Activated CD4-positive, CD25-positive, alpha-beta regulatory T cell (primary cell): ENCODE results near the gene KRTAP10-6.
"Not testable (repeated sequence)": the region's sequence is repeated elsewhere in the genome, so short reads cannot be mapped to it uniquely, and the experiment has no call there.

Source experiments
- DNase-seq, 4 experiments: peaks; one replicate each; lab custom pipeline; 2025; lab: John Stamatoyannopoulos, UW

KRTAP10-6 gene

DNA sequence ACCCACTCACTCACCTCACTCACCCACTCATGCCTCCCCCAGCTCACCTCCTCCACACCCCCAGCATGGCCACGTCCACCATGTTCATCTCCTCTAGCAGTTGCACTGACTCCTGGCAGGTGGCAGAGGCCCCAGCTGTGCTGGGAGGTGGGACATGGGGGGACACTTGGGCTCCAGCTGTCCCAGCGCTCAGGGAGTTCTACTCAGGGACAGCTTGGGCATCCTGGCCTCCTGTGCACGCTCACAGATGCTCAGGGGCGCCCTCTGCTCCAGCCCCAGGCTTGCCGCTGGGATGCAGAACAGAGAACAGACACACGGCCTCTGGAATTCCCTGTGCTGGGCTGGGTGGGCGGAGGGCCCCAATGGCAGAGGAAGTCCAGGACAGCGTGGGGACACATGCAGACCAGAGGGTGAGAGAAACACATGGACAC, 24.8 kb upstream of the KRTAP10-6 start:
- DNase-seq: no peak

DNA sequence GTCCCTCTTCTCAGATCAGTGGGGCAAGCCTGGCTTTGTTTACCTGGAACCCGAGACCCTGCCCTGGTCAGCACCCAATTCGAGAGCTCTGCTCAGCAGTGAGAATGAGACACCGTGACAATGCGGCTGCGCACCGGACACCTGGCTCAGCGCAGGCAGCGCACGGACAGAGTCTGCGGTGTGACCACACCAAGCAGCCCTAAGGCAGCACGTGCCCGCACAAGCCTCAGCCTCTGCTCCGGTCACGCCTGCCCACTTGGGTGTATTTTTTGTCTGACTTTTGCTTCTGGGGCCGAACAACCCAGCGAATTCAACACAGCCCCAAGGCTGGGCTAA, 24.3 kb upstream of the KRTAP10-6 start:
- DNase-seq: no peak

DNA sequence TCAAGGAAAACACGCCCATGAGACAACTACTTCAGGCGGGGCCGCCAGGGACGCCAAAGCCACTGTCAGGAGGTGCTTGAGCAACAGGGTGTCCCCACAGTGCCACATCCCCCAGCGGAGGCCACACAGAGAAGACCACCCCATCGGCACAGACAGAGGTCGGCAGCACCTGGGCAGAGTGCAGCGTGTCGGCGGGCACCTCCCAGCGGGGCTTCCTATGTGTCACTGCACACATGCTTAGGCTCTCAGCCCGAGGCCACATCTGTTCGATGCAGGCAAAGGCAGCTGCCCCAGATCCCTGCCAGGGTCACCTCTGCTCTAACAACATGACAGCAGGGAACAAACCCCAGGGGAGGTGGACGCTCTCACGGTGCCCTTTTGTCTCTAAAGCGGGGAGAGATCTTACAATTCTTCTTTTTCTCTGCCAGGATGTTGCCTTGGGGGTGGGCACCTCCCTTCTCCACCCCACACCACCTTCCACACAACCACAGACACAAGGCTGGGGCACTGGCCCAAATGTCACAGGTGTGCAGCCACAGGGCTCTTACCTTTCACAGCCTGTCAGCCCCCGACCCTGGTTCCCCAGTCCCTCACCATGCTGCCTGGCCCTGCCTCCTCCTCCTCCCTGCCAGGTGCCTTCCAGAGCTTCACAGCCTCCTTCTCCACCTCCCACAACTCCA, 23.7 kb upstream of the KRTAP10-6 start:
- no peak for DNase-seq

DNA sequence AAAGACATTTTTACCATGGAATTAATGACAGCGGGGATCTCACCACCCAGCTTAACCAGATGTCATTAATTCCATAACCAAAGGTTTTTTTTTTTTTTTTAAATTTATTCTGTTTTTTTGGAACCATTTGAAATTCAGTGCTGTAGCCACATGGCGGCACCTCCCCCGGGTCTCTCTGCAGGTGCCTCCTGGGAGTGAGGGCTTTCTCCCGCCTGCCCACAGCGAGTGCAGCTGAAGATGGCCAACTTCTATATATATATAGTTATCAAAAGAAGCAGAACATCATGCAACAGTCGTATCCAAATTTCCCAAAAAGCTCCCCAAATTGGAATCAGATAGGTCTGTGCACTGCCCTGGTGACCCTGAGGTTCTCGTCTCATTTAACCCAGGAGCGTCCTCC, 23.2 kb upstream of the KRTAP10-6 start:
- DNase-seq: no peak

DNA sequence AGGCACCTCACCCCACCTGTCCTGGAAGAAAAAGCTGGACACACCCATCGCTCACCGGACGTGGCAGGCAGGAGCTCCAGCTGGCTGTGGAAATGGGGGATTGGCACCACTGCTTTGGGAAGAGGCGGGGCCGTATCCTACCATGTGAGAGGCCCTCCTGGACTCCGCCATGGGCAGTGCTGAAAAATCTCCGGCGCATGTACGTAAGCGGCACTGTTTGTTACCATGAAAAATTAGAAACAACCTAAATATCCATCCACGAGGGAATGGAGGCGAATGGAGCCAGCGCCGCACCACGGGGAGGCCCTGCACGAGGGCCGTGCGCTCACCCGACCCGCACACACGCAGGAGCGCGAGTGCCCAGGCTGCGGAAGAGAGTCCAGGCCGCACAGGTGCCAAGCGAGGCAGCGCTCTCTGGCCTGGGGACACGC, 22.7 kb upstream of the KRTAP10-6 start:
- DNase-seq: no peak

DNA sequence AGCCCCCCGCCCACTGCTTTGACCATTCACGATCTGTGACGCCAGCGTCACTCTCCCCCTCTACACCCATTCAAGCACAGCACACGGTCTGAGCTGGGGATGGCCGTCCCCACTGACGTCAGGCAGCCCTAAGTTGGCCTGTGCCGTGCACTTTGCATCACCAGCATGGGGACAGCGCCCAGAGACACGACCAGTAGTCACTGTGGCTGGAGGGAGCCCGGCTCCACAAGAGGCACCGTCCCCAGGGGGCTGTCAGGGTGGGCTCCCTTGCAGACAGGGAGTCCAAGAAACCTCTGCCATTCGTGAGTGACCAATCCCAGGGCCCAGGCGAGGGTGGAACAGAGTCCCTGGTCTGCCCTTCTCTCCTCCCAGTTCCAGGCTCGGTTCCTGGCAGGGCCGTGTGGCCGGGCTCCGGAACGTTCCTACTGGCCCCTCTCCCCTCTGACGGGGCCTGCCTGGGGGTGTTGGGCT, 21.9 kb upstream of the KRTAP10-6 start:
- no peak for DNase-seq

DNA sequence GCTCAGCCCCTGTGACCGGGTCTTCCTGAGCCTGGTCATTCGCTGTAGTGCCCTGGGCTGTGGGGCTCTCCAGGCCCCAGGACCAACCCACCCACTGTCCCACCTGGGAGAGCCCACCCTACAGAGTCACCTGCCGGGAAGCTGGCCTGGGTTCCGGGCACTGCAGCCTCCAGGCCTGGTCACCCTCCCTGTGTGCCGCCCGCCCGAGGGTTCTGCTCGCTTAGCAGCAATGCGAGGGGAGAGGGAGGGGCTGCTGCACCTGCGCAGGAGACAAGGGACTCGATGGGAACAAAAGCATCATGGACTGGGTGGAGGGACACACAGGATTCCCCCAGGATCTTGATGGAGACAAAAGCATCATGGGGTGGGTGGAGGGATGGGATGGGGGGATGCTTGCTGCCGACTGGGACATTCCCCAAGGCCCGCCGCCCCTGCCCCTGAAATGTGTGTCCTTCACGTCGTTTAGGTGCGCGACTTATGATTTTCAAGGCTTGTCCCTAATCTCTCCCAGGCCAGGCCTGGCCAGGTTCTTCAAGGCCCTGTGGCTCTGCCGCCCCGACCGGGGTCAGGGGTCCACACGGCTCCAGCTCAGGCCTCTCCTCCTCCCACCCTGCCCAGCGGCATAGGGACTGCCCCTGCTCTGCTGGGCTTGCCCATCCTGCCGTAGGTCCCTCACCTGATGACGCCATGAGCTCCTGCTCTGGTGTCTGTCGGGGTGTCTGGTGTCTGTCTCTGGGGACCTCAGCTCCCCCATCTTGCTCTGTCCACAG, 21.3 kb upstream of the KRTAP10-6 start:
- DNase-seq: no peak

DNA sequence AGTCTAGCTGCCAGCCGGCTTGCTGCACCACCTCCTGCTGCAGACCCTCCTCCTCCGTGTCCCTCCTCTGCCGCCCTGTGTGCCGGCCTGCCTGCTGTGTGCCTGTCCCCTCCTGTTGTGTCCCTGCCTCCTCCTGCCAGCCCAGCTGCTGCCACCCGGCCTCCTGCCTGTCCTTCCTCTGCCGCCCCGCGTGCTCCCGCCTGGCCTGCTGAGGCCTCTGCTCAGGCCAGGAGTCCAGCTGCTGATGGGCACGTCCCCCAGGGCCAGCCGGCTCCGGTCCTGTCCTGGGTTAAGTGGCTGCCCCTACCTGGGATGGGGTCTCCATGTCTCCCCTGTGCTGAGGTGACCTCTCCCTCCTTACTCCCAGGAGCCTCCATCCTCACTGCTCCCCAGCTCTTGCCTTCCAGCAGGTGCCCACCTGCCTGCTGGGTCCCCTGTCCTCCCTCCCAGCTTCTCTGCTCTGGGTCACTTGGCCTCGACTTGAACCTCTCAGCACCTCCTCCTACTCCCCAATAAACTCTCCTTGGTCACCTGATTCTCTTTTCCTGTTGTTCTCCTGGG, 20.4 kb upstream of the KRTAP10-6 start:
- no peak for DNase-seq

DNA sequence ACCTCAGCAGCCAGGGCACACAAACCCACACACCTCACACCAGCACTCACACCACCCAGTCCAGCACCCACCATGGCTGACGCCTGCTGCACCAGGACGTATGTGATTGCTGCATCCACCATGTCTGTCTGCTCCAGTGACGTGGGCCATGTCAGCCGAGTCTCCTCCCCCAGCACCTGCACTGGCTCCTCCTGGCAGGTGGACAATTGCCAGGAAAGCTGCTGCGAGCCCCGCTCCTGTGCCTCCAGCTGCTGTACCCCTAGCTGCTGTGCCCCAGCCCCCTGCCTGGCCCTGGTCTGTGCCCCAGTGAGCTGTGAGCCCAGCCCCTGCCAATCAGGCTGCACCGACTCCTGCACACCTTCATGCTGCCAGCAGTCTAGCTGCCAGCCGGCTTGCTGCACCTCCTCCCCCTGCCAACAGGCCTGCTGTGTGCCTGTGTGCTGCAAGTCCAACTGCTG, 19.8 kb upstream of the KRTAP10-6 start, which contains the start of gene KRTAP10-8:
Gene KRTAP10-8, plus strand, starts transcription at position 51 of the 458 bp plus-strand sequence. Its CDS starts 22 bp downstream, at position 73.
- DNase-seq: no peak

DNA sequence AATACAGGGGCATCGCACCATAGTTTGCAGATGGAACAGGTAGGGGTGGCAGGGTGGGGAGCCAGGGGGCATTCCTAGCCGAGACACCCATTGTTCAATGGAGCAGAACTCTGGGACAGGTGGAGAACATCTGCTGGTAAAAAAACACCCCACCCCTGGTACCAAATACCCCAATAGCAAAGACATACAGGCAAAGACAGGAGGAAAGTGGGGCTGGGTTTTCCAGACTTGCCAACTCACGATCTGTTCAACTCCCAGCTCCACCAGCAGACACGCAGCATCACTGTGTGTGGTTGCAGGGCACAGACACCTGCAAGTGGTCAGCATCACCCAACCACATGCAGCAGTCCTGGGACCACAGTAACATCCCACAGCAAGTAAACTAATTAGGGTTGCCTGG, 19.2 kb upstream of the KRTAP10-6 start:
- DNase-seq: no peak

DNA sequence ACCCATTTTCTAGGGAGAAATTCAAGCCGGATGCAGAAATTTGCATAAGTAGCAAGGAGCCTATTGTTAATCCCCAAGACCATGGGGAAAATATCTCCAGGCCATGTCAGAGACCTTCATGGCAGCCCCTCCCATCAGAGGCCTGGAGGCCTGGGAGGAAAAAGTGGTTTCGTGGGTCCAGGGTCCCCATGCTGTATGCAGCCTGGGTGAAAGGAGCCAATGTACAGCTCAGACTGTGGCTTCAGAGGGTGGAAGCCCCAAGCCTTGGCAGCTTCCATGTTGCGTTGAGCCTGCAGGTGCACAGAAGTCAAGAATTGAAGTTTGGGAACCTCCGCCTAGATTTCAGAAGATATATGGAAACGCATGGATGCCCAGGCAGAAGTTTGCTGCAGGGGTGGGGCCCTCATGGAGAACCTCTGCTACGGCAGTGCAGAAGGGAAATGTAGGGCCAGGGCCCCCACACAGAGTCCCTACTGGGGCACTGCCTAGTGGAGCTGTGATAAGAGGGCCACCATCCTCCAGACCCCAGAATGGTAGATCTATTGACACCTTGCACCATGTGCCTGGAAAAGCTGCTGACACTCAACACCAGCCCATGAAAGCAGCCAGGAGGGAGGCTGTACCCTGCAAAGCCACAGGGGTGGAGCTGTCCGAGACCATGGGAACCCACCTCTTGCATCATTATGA, 18.0 kb upstream of the KRTAP10-6 start:
- not testable (repeated sequence) for DNase-seq

DNA sequence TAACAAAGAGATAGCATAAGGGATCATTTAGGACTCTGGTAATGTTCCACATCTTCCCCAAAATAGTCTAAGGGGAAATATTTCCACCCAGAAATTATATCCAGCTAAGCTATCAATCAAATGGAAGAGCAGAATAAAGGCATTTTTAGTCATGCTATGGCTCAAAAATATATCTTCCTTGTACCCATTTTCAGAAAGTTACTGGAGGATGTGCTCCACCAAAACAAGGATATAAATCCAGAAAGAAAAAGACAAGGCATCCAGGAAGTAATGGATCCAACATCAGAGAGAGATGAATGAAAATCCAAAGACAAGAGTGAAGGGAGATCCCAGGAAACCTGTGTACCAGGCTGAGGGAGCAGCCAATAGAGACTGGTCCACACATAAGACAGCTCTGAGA, 16.9 kb upstream of the KRTAP10-6 start:
- DNase-seq: no peak

DNA sequence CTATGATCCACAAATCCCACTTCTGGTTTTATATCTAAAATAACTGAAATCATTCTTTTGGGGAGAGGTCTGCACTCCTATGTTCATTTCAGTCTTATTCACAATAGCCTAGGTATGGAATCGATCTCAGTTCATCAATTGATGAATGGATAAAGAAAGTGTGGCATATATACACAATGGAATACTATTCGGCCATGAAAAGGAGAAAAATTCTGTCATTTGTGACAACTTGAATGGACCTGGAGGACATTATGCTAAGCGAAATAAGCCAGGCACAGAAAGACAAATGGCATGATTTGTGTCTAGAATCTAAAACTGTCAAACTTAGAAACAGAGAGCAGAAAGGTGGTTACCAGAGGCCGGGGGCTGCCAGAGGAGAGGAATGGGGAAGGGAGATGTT, 14.2 kb upstream of the KRTAP10-6 start:
- no peak for DNase-seq

DNA sequence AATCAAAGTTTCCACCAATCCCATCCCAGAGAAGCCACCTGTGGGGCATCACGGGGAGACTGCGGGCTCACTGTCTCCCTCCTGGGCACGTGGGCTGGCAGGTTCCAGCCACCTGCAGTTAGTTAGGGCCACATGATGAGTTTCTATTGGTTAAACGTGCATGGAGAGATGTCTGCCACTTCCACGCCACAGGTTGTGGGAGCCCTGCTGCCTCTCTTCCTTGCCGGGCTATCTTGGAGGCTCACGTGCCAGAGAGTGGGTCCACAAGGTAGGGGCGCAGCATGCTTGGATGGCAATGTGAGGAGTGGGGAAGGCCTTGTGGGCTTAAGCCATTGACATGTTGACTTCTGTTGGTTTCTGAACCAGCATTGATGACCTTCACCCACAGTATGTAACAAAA, 11.6 kb upstream of the KRTAP10-6 start:
- no peak for DNase-seq

DNA sequence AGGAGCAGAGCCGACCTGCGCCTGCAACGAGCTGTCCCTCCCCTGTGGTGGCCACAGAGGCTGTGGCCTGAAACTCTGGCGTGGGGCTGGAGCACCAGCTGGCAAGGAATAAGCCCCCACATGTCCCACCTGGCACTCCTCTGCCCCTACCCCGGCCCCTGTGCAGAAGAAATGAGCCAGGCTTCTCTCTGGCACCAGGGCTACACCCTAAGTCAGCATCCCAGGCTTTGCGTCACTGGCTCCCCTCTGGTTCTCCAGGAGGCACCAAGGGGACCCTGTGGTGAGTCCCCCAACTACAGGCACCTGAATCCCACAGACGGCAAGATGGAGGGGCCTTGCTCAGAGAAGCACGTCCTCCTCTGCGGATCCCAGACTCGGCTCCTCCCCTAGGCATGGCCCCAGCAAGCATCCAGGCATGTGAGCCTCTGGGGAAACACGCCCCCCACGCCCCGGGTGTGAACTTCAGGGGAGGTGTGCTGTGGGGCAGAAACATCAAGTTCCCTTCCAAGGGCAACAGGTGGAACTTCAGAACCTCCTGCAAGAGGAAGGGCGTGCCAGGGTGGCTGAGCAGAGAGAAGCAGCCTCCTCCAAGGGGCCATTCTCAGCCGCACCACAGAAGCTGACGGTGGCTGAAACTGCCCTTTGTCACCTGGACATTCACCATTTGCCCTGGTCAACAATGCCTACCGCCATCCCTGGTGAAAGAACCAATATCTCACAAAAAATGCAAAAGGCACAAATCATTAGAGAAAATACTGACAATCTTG, 11.0 kb upstream of the KRTAP10-6 start:
- no peak for DNase-seq

DNA sequence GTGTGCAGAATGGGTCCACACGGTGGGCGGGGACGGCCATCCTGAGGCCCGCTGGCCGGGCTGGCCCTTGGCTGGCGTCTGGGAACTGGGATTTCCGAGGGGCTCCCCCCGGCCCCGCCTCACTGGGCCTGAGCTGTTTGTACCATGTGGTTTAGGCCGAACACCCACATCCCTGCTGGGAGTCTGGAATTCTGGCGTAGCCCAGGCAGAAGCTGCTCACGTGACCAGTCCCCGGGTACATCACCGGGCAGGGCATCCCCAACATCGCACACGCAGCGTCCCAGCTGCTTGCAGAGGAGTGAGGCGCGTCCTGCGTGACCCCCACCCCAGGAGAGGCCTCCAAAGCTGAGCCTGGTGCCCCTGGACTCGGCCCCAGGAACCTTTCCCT, 10.2 kb upstream of the KRTAP10-6 start:
- DNase-seq: no peak

DNA sequence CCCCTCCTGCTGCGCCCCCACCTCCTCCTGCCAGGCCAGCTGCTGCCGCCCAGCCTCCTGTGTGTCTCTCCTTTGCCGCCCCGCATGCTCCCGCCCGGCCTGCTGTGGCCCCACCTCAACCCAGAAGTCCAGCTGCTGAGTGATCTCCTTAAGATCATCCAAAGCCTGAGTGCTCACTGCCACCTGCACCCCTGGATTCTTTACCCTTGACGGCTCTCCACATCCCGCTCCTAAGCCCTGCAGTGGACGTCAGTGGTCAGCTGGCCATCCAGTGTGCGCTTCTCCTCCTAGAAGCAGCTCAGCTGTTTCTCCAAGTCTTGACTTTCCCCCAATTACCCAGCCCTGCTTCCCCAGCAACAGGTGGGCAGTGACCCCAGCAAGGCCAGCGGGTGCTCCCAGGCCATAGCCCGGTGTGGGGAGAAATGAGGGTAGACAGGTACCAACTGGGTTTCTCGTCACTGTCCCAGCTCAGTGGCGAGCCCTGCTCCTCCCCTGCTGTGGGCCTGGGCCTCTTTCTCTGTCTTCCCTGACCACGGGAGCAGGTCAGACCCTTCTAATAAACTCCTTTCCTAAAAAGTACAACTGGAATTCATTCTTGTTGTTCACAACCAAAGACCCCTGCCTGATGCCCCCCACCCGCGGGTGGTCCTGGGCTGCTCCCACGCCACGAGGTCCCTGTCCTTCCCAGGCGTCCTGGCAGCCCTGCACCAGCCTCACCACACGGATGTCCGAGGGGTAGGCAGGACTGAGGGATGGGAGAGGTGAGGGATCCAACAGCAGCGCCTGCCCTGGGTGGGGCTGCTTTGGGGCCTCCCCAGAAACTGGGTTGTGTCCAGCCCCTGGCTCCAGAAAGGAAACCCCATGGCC, 9.5 kb upstream of the KRTAP10-6 start:
- no peak for DNase-seq

DNA sequence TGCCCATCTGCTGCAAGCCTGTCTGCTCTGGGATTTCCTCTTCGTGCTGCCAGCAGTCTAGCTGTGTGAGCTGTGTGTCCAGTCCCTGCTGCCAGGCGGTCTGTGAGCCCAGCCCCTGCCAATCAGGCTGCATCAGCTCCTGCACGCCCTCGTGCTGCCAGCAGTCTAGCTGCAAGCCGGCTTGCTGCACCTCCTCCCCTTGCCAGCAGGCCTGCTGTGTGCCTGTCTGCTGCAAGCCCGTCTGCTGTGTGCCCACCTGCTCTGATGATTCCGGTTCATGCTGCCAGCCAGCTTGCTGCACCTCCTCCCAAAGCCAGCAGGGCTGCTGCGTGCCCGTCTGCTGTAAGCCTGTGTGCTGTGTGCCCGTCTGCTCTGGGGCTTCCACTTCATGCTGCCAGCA, 8.8 kb upstream of the KRTAP10-6 start:
- not testable (repeated sequence) for DNase-seq

DNA sequence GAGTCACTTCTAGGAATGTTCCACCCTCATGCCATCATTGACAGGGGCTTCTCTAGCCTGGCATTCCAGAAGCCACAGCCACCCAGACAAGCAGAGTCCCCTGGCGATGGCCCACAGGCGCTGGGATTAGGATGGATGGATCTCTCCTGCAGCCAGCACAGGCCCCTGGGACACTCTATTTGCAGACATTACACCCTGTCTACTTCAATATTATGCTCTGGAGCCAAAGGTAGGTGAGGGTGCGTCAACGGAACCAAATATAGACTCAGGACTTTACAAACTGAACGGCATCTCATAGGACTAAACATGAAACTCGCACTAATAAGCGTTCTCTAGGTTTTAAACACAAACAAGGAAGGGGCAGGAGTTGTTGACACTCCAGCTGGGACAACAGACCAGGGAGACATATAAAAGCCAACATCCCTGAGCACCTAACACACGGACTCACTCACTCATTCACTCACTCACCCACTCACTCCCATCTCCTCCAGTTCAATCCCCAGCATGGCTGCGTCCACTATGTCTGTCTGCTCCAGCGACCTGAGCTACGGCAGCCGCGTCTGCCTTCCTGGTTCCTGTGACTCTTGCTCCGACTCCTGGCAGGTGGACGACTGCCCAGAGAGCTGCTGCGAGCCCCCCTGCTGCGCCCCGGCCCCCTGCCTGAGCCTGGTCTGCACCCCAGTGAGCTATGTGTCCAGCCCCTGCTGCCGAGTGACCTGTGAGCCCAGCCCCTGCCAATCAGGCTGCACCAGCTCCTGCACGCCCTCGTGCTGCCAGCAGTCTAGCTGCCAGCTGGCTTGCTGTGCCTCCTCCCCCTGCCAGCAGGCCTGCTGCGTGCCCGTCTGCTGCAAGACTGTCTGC, 8.0 kb upstream of the KRTAP10-6 start, which contains the start of gene KRTAP10-7:
Gene KRTAP10-7, plus strand, starts transcription at position 480 of the 861 bp plus-strand sequence. Its CDS starts 25 bp downstream, at position 505.
- DNase-seq: not testable (repeated sequence)
